ENCODE data around the gene PNPLA2. TPM values are rescaled to one million over a fixed set of nuclear protein-coding genes. Genes with fewer than 3 reads are reported as not detected.

Gene PNPLA2
- total RNA-seq, 1 donor from 2014 or later, result 60.0 TPM

Small RNAs within 50 kb of the gene (small RNA-seq; reads per million reads assigned to genes)
- not detected for gene SNORA52 (ENCODE audit: low replicate concordance)

Other genes starting within 250 kb of the PNPLA2 start
- gene PHRF1, start 242.4 kb upstream of the PNPLA2 start, total RNA-seq, result 18.8 TPM
- 6.6 TPM for gene IRF7, start 203.0 kb upstream of the PNPLA2 start, total RNA-seq
- not detected for gene CDHR5, start 194.0 kb upstream of the PNPLA2 start, total RNA-seq
- gene SCT, start 191.7 kb upstream of the PNPLA2 start, total RNA-seq, result 2.6 TPM
- not detected for gene DRD4, start 181.6 kb upstream of the PNPLA2 start, total RNA-seq
- gene DEAF1, start 123.7 kb upstream of the PNPLA2 start, total RNA-seq, result 15.7 TPM
- 7.8 TPM for gene TMEM80, start 123.1 kb upstream of the PNPLA2 start, total RNA-seq
- 35.6 TPM for gene EPS8L2, start 112.7 kb upstream of the PNPLA2 start, total RNA-seq
- 134 TPM for gene TALDO1, start 71.5 kb upstream of the PNPLA2 start, total RNA-seq
- 15.3 TPM for gene GATD1, start 41.4 kb upstream of the PNPLA2 start, total RNA-seq
- gene CEND1, start 28.8 kb upstream of the PNPLA2 start, total RNA-seq, result not detected
- 11.6 TPM for gene SLC25A22, start 20.6 kb upstream of the PNPLA2 start, total RNA-seq
- 4.6 TPM for gene PIDD1, start 13.7 kb upstream of the PNPLA2 start, total RNA-seq
- 391 TPM for gene RPLP2, start 8.9 kb upstream of the PNPLA2 start, total RNA-seq
- gene CRACR2B, start 9.0 kb downstream of the PNPLA2 start, total RNA-seq, result 5.6 TPM
- 70.8 TPM for gene CD151, start 14.0 kb downstream of the PNPLA2 start, total RNA-seq
- 64.4 TPM for gene POLR2L, start 23.6 kb downstream of the PNPLA2 start, total RNA-seq
- 35.8 TPM for gene TSPAN4, start 23.9 kb downstream of the PNPLA2 start, total RNA-seq
- 29.3 TPM for gene CHID1, start 91.9 kb downstream of the PNPLA2 start, total RNA-seq
- gene AP2A2, start 107.0 kb downstream of the PNPLA2 start, total RNA-seq, result 29.1 TPM
- gene MUC6, start 217.8 kb downstream of the PNPLA2 start, total RNA-seq, result under 0.01 TPM

Data from skin of body (tissue), 2 donors.